HG02852 (cell line): ENCODE data around the gene HMCN2.

ENCODE experiments used
- ATAC-seq: cut with Tn5 transposase; IDR thresholded peaks from one replicate; pipeline ENCODE4 v1.9.1; 2021; ENCODE audit warnings: mild to moderate bottlenecking, moderate library complexity; ENCODE audit not compliant: unreplicated experiment

HMCN2 gene

DNA sequence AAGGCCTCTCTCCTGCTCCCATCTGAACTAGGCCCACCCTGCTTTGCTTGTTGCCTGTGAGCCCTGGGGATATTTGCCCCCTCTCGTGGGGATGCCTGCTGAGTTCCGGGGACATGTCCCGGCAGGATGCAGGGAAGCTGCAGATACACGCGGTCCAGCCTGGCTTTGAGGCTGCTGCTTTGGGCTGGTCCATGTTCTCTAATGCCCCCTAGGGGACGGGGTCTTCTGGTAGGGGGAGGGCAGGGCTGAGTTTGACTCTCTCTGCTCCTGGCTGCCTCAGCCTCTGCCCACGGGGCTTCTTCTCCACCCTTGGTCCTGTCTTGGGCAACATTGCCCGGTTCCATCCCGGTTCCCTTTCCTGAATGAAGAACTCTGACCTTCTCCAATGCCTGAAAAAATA, 94.3 kb downstream of the HMCN2 start:
- no peak for ATAC-seq

- no peak for ATAC-seq
Measured at GRCh38 chr9:130360672-130361071, 95.1 kb downstream of the HMCN2 start.

GRCh38 chr9:130361873-130362362, 96.4 kb downstream of the HMCN2 start:
- ATAC-seq: no peak

DNA sequence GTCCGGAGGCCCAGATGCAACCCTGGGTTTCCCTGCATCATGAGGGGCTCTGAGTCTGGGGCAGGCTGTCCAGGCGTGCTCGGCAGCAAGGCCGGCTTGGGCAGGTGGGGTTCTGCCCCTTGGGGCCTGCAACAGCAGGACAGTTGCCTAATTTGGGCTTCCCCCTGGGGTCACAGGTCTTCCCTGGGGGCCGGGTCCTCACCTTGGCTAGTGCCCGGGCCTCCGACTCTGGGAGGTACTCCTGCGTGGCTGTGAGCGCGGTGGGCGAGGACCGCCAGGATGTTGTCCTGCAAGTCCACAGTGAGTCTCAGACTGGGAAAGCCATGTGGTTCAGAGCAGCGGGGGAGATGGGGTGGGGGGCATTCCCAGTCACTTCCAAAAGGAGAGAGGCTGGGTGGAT, 97.1 kb downstream of the HMCN2 start:
- no peak for ATAC-seq

GRCh38 chr9:130363755-130364404, 98.3 kb downstream of the HMCN2 start:
- ATAC-seq: no peak

DNA sequence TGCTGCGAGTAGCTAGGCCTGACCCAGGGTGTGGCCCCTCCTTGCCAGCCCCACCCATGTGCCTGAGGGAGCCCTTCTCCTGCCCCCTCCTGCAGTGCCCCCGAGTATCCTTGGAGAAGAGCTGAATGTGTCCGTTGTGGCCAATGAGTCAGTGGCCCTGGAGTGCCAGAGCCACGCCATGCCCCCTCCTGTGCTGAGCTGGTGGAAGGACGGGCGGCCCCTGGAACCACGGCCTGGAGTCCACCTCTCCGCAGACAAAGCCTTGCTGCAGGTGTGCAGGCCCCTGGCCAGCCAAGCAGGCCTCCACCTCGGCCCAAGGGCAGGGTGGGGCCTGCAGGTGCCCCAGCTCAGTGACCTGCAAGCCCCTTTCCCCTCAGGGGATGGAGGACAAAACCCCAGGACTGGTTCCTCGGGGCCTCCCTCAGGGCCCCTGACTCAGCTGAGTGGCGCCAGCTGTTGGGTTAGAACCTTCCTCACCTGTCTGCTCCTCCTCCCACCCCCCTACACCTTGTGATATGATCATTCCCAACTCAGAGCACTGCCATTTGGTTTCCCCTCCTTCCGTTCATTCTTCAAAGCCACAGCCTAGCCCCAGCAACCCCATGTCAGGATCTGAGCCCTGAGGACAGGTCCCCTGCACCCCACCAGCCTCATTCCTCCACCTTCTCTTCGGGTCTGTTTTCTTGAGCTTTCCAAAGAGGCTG, 99.2 kb downstream of the HMCN2 start:
- no peak for ATAC-seq

- no peak for ATAC-seq
Measured at GRCh38 chr9:130365323-130365721, 99.8 kb downstream of the HMCN2 start.

DNA sequence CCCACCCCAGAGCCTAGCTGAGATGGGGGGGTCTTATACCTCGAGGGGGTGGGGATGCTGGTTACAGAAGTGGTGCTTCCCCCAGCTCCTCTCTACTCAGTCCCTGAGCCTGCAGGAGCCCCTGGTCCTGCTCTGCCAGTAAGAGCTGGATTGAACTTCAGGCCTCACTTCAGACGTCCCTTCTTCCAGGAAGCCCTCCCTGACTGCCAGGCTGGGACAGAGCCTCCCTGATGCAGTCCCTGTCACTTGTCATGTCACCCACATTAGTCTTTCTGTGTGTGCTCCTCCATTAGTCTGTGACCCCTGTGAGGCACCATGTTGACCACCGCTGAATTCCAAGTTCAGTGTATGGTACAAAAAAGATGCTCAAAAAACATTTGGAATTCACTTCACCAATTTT, 100.5 kb downstream of the HMCN2 start:
- no peak for ATAC-seq

DNA sequence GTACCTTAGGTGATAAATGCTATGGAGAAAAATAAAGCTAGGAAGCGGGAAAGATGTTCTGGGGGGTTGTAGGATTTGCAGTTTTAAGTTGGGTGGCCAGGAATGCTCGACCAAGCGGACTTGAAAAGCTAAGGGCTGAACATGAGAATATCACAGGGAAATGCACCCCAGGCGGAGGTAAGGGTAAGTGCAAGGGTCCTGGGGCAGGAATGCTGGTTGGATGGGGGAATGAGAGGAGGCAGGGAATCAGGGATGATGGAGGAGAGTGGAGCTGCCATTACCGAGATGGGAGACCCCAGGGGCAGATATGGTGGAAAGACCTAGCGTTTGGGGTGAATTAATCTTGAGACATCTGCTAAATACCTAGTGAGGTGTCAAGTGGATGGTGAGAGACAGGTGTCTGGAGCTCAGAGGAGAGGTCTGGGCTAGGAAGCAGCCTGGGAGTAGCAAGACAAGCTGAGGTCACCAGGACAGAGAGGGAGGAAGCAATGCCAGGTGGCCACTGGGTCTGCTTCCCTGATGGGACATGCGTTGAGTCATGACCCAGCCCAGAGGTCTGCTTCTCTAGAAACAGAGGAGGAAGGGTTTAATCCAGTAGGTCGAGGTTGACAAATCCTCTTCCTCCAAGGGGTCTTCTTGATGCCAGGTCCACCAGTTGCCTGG, 101.5 kb downstream of the HMCN2 start:
- ATAC-seq: no peak

DNA sequence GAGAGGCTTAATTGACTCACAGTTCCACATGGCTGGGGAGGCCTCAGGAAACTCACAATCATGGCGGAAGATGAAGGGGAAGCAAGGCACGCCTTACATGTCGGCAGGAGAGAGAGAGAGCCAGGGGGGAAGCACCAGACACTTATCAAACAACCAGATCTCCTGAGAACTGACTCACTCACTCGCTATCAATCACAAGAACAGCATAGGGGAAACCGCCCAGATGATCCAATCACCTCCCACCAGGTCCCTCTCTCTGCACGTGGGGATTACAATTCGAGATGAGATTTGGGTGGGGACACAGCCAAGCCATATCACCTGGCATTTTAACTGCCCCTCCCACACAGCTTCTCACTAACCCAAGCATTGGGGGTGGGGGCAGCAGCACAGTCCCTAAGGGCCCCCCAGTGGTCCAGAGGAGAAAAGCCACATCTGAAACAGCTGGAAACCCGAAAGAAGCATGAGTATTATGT, 103.1 kb downstream of the HMCN2 start:
- no peak for ATAC-seq

DNA sequence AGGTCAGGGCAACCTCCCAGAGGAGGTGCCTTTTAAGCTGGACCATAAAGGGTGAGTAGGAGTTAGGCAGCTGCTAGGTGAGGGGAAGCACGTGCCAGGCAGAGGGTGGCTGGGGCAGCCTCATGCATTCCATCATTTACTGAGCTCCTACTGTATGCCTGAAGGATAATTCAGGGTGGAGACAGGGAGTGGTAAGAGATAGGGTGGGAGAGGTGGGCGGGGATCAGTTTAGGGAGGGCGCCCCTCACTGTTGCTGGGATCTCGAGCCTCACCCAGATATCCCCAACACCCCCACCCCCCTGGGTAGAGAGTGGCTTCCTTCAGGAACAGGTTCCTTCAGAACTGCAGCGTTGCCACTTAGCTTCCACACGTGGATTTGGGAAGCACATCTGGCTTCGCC, 104.7 kb downstream of the HMCN2 start:
- no peak for ATAC-seq

DNA sequence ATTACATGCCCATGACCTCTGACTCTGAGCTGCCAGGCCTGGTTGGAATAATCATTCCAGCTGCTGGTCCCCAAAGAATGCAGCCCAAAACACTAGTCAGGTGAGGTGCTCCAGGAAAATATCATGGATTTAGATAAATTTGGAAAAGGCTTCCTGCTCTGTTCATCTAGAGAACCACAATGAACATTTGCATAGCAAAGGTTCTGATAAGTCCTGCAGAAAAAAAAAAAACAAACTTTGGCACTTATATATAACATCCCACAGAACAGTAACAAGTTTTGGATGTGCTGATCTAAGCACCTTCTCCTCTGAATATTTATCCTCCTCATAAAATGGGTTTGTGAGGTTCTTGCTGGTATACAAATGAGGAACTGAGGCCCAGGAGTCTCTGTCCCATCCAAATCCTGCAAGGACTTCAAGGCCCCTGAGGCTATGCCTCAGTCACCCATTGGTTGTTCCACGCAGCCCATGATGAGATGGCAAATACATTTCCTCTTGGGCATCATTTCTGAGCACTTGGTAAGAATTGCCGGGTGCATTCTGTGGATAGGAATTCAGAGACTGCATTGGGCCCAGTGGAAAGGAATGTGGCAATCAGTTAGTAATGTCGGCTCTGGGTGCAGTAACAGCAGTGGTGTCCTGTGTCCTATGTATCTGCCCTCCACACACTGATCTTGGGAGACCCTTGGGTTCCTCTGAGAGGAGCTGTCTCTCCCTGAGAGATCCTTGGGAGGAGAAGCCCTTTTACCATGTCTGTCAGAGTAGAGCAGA, 105.8 kb downstream of the HMCN2 start:
- no peak for ATAC-seq

- ATAC-seq: no peak
Measured at GRCh38 chr9:130372057-130372456, 106.5 kb downstream of the HMCN2 start.

DNA sequence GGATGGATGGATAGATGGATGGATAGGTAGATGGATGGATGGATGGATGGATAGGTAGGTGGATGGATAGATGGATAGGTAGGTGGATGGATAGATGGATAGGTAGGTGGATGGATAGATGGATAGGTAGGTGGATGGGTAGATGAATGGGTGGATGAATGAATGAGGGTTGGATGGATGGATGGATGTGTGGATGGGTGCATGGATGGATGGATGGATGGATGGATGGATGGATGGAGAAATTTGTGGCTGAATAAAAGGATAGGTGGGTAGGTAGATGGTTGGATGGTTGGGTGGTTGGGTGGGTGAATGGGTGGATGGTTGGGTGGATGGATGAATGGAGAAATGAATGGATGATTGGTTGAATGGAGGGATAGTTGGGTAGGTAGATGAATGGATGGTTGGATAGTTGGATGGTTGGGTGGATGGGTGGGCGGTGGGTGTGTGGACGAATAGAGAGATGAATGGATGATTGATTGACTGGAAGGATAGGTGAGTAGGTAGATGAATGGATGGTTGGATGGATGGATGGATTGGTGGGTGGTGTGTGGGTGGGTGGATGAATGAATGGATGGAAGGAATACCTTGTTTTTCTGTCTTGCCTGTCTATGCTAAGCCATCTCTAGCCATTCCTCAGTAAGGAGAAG, 108.2 kb downstream of the HMCN2 start:
- ATAC-seq: no peak

- no peak for ATAC-seq
Measured at GRCh38 chr9:130377612-130378011, 112.1 kb downstream of the HMCN2 start.

DNA sequence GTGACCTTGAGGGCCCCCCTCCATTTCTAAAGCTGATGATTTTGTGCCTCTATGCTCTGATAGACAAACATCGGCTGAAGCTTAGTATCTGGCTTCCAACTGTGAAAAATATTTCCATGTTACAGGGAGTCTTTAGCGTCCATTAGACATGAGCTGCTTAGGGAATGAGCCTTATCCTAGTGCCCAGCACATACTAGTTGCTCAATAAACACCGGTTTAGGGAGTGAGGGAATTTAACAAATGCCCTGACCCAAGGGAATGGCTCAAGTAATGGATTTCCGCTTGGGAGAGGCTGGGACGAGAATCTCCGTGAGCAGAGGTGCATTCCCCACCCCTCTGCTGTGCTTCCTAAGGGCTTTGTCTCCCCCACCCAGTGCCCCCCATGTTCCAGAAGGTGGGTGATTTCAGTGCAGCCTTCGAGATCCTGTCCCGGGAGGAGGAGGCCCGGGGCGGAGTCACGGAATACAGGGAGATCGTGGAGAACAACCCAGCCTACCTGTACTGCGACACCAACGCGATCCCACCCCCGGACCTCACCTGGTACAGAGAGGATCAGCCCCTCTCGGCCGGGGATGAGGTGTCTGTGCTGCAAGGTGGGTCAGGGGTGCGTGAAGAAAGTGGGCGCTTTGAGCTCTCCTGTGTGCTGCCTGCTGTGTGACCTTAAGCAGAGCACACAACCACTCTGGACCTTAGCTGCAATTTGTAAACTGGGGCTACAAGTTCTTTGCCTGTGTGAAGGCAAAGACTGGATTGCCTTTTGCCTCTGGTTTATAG, 113.5 kb downstream of the HMCN2 start:
- ATAC-seq: no peak

DNA sequence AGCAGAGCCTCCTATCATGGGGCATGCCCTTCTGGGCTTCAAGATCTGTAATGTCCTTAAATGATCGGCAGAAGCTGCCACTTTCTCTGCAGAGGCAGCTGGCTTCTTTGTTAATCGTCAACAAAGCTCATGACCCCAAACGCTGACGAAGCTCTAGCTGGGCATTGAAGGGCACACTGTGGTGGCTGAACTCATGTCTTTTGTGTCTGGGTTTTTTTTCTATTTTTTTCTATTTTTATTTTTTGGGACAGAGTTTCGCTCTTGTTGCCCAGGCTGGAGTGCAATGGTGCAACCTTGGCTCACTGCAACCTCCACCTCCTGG, 114.0 kb downstream of the HMCN2 start:
- no peak for ATAC-seq

- ATAC-seq: no peak
Measured at GRCh38 chr9:130380920-130381469, 115.4 kb downstream of the HMCN2 start.

DNA sequence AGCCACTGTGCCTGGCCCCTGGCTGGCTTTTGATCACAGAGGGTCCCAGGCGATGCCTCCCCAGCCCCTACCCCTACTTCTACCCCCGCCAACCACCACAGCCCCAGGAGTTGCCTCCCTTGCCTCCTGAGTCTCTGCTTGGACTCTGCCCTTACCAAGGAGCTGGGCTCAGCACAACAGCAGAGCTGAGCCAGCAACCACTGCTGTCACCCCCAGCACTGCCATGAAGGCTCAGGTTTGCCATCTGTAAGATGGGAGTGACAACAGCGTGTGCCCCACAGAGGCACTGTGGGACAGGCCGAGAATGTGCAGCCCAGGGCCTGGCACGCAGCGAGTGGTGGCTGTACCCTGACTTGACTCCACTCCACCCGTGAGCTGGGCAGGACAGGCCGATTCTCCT, 116.1 kb downstream of the HMCN2 start:
- no peak for ATAC-seq

DNA sequence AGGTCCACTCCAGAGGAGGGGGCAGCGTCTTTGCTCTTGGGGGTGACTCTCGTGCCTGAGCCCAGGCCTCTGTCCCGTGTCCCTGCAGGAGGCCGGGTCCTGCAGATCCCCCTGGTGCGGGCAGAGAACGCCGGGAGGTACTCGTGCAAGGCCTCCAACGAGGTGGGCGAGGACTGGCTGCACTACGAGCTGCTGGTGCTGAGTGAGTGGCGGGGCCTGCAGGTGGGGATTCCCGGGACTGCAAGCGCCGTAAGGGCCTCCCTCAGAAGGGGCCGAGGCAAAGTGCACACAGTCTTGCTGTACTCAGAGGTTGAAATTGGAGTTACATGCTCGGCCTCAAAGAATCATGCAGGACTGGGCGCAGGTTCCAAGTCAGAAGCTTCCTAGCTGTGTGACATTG, 116.5 kb downstream of the HMCN2 start:
- no peak for ATAC-seq
